Measurements from ENCODE around the gene EFCAB8.

GRCh38 chr20:32991383-32991782 lies 132.7 kb downstream of the EFCAB8 start:
- TF ChIP-seq CTCF (conservative IDR thresholded peaks at IDR 0.05) (no peak), EZH2 (IDR thresholded peaks at IDR 0.05; ENCODE audit: low read depth) (no peak)
